GM18951 (cell line): ENCODE measurements around the gene CACNG7.

Experiments
- POLR2A ChIP-seq: IDR thresholded peaks from 4 replicates; pipeline ENCODE4 v1.6.1; 2011; ENCODE audit warnings: mild to moderate bottlenecking; ENCODE audit not compliant: insufficient read length, insufficient read depth; ENCODE audit errors: extremely low read depth
- in situ Hi-C: fragments of 300-500 bp; cut with MboI; formaldehyde crosslinking; loops from one replicate; pipeline ENCODE4 v1.12.0; 2022; ENCODE audit warnings: low sequenced_read_pairs, mixed read lengths, inconsistent platforms; ENCODE audit not compliant: unreplicated experiment

Gene CACNG7

DNA sequence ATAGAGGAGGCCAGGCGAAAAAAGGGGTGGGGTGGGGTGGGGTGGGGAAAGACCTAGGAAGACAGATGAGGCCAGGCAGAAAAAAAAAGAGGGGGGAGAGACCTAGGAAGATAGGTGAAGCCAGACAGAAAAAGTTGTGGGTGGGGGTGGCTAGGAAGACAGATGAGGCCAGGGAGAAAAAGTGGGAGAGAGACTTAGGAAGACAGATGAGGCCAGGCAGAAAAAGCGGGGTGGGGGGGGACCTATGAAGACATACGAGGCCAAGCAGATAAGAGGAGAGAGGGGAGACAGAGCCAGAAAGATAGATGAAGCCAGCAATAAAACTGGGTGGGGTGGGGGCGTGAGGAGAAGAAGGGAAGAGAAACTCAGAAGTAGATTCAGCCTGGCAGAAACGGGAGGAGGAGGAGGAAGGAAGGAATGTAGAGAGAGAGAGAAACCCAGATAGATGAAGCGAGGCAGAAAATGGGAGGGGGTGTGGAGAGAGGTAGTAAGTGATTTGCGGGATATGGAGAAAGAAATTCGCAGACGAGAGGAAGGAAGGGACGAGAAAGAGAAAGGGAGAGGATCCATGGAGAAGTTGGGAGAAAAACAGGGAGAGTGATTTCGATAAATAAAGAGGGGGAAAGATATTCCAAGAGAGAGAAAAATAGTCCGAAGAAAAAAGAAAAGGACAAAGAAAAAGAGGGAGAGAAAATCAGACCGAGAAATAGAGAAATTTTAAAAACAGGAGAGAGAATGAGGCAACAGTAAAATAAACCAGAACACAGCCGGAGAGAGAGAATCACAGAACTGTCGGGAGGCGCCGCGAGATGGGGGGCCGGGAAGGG, 70.1 kb downstream of the CACNG7 start:
- in situ Hi-C loops, result no loop called here
- TF ChIP-seq POLR2A, result no peak

DNA sequence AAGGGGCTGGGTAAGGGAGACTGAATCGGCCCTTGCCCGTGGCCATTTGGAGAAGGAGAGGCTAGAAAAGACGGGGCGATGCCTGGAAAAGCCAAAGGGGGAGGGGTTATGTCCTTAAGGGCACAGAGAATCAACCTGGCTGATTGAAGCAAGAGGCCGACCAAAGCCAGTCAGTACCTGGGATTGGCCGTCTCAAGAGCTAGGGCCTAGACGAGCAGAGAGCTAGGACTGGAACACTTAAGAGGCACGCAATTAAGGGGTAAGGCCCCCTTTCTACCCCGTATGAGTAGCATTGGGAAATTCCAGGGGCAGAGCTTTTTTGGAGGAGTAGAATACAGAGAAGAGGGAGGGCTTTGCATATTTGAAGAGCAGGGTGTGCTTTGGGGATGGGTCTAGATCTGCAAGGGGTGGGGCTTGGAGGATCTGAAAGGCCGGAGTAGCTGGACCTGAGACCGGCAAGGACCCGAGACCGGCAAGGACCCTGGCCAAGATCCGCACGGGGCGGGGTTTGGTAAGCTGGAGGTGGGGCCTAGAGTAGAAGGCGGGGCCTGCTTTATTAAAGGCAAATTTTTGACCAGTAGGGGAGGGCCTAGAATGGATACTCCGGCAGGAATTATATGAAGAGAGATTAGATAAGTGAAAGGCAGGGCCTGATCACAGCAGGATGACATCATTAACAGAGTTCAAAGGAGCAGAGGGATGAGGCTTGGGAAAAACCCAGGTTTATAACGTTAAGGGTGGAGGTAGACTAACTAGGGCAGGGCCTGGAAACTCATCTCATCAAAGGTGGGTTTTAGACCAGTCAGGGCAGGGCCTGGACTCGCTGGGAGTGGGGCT, 71.7 kb downstream of the CACNG7 start:
- TF ChIP-seq POLR2A, result no peak
- in situ Hi-C loops, result no loop called here

DNA sequence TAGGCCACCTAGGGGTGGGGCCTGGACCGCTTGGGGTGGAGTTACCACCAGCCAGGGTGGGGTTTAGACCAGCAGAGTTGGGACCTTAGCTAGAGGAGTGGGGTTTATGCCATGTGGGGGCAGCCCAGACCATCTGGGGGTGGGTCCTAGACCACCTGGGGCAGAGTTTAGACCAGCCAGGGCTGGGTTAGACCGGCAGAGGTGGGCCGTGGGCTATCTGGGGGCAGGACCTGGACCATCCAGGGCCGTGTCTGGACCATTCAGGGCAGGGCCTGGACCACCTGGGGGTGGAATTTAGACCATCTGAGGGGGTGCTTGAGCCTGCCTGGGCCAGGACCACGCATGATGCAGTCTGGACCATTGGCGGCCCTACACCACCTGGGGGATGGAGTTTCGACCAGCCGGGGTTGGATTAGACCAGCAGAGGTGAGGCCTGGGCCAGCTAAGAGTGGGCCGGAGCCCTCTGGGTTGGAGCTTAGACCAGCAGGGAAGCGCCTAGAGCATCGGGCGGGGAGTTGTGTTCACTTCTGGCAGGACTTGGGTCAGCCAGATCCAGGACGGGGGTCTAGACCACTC, 72.4 kb downstream of the CACNG7 start:
- TF ChIP-seq POLR2A, result no peak
- in situ Hi-C loops, result no loop called here

DNA sequence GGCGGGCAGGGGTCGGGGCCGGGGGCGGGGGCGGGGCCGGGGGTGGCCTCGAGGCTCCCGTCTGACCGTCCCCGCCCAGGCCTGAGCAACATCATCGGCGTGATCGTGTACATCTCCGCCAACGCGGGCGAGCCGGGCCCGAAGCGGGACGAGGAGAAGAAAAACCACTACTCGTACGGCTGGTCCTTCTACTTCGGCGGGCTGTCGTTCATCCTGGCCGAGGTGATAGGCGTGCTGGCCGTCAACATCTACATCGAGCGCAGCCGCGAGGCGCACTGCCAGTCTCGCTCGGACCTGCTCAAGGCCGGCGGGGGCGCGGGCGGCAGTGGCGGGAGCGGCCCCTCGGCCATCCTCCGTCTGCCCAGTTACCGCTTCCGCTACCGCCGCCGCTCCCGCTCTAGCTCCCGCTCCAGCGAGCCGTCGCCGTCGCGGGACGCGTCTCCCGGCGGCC, 72.9 kb downstream of the CACNG7 start:
- TF ChIP-seq POLR2A, result no peak
- in situ Hi-C loops, result no loop called here

DNA sequence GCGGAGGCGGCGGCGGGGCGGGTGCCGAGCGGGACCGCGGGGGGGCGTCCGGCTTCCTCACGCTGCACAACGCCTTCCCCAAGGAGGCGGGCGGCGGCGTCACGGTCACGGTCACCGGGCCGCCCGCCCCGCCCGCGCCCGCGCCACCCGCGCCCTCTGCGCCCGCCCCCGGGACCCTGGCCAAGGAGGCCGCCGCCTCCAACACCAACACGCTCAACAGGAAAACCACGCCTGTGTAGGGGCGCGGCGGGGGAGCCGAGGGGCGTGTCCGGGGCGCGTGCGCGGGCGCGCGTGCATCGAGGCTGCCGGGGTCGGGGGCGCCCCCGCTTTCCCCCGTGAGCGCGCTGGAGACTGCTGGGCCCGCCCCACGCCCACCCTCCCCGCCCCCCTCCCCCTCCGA, 73.5 kb downstream of the CACNG7 start:
- TF ChIP-seq POLR2A, result no peak
- in situ Hi-C loops, result no loop called here

DNA sequence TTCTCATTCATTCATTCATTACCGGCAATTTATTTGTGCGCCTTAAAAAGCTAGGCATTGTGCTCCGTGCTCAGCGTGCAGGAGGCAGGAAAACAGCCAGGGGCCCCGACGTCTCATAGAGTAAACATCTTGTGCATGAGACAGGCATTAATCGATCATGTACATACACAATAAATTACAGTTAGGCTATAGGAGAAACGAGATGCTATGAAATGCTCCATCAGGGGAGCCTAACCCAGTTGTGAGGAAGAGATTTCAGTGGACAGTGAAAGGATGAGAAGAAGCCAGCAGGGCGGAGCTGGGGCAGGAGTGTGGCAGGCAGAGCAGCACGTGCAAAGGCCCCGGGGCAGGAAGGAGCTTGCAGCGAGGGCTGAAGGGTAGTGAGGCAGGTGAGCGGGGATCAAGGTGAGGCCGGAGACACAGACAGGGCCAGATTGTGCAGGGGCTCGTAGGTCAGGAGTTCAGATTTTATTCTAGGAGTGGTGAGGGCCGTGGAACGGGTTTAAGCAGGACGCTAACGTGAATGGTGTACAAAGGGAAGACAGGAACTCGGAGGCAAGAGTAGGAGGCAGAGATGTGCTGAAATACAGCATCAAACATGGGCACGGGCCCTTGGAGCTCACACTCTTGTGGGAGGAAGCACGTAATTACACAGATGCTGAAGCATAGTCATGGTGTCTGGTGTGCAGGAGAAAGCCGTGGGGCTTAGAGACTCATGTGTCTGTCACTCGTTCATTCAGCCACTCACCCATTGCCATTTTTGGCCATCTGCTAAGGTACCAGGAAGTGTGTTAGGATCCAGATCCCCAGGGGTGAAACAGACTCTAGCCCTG, 74.6 kb downstream of the CACNG7 start:
- in situ Hi-C loops, result no loop called here

DNA sequence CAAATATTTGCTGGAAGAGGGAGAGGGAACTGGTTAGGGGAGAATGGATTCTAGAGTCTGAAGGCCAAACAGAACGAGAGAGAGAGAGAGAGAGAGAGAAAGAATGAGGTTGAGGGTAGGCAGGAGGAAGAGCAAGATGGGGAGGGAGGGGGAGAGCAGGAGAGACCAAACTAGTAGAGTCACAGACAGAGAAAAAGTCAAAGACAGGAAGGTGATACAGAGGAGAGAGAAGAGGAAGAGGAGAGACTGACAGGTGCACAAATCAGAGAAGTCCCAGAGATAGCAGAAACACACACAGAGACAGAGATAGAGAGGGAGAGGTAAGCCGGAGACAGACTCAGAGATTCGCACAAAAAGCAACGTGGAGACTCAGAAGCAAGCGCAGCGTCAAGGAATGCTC, 76.8 kb downstream of the CACNG7 start:
- TF ChIP-seq POLR2A, result no peak
- in situ Hi-C loops, result no loop called here

More for the DNA sequence above, 74.6 kb downstream of the CACNG7 start:
- no peak for TF ChIP-seq POLR2A

DNA sequence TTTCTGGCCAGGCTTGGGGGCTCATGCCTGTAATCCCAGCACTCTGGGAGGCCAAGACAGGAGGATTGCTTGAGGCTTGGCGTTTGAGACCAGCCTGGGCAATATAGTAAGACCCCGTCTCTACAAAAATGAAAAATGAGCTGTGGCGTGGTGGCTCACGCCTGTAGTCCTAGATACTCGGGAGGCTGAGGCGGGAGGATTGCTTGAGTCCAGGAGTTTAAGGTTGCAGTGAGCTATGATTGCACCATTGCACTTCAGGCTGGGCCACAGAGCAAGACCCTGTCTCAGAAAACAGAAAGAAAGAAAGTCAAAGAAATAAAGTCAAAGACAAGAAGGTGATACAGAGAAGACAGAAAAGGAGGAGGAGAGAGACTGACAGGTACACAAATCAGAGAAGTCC, 79.9 kb downstream of the CACNG7 start:
- TF ChIP-seq POLR2A, result no peak
- in situ Hi-C loops, result no loop called here

DNA sequence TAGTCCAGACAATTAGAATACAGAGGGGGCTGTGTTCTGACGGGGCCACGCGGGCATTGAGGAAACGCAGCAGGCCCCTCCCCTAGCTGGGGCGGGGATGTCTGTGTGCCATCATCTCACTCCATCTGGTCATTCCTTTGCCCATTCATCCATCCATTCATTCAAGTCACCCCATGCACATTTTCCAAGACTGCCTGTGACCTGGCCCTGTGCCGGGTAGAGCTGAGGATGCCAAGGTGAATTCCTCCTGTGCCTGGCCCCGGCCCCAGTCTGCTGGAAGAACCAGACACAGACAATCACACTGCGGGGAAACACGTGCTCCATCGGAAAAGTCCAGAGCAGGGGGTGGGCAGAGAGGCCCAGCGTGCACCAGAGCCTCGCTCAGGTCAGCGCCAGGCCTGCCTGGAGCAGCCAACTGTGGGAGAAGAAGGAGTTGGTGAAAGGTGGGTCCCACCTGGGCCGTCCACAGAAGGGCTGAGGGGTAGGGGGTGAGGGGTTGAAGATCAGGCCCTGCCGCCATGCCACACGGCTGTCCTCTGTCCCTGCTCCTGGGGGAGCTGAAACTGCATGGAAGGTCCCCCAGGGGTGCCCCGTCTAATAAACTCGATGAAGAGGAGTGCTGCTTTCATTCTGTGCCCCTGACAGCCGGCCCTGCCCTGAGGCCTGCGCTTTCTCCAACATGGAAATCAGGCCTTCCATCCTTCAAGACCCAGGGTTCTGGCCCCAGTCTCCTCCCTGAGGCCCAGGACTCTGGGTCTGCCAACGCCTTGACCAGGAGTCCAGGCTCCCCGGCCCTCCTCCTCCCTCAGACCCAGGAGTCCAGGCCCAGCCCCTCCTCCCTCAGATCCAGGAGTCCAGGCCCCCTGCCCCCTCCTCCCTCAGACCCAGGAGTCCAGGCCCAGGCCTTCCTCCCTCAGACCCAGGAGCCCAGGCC, 80.8 kb downstream of the CACNG7 start:
- in situ Hi-C loops, result no loop called here

DNA sequence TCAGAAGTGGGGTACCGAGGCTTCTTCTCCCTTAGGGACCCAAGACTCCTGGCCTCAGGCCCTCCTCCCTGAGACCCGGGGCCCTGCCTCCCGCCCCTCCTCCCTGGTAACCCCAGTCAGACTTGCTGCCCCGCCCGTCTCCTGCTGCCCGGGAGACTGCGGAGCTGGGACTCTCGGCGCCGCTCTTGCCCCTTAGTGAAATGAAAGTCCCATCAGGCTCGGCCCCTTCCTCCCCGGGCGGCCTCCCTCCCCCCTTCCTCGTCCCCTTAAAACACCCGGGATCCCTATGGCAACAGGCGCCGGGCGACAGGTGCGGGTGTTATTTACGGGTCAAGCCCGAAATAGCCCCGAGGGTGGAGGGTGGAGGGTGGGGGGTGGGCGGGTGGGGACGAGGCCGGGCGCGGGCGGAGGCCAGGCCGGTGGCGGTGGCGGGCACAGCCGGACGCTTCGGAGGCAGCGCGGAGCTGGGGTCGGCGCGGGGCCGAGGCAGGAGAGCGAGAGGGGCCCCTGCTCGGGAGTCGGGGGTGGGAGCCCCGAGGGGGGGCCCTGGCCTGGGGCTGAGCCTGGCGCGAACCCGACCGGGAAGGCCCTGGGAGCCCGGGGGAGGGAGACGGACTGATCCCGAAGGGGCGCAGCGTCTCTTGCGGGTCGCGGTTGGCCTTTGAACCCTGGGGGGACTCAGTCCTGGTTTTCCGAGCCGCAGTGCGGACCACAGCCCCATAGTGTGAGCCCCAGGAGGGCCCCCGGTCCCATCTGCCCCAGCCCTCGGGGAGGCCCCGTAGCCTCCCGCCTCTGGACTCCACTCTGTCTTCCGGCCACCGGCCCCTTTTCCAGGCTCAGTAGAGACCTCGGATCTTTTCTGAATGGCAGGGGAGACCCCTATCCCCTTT, 82.4 kb downstream of the CACNG7 start, which contains the start of gene CACNG6:
CACNG6 (plus strand) TSS at position 414 of the 890 bp plus-strand sequence. CDS start 1,241 bp downstream, outside the sequence.
- no peak for TF ChIP-seq POLR2A
- in situ Hi-C loops, result no loop called here

More for the DNA sequence above, 80.8 kb downstream of the CACNG7 start:
- TF ChIP-seq POLR2A, result no peak

DNA sequence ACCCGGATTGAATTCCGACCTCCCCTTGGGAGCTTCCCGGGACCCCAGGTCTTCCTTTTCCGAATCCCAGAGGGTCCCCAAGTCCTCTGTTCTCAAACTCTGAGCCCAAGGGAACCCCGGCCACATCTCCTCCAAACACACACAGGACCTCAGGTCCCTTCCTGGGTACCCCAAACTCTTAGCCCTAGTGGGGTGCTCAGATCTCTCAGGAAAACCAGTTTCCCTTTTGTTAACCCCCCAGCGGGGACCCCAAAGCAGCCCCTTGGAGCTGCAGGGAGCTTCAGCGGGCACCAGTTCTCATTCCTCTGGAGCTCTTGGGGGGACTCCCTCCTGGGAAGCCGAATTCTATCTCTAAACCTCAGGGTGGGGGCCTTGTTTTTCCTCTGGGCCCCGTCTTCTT, 83.1 kb downstream of the CACNG7 start:
- no peak for TF ChIP-seq POLR2A
- in situ Hi-C loops, result no loop called here
